Neural cell (in vitro differentiated cells): ENCODE measurements around the gene JAG2.

Experiments
- CTCF ChIP-seq: fragments of 450-650 bp; IDR thresholded peaks from 2 replicates; pipeline ENCODE4 v1.5.1; 2014; ENCODE audit warnings: antibody characterized with exemption, mild to moderate bottlenecking, moderate library complexity; ENCODE audit not compliant: poor library complexity, severe bottlenecking
- EP300 ChIP-seq: fragments of 450-650 bp; conservative IDR thresholded peaks from 2 replicates; pipeline ENCODE4 v1.6.1; 2014; ENCODE audit warnings: antibody characterized with exemption, mild to moderate bottlenecking, moderate library complexity; ENCODE audit not compliant: poor library complexity, severe bottlenecking
- MXI1 ChIP-seq: fragments of 450-650 bp; conservative IDR thresholded peaks from 2 replicates; pipeline ENCODE4 v1.6.1; 2014; ENCODE audit warnings: antibody characterized with exemption, mild to moderate bottlenecking; ENCODE audit not compliant: poor library complexity, severe bottlenecking
- TAF1 ChIP-seq: IDR thresholded peaks from 2 replicates; pipeline ENCODE4 v1.6.1; 2012; ENCODE audit warnings: low read depth

- TF ChIP-seq CTCF (no peak), TAF1 (no peak), EP300 (no peak), MXI1 (no peak)
These were observed 44.8 kb upstream of the JAG2 start for GRCh38 chr14:105213361-105213760.
